OCI-LY1 (cell line): ENCODE data around the gene MVB12A.

Experiments used
- EZH2 ChIP-seq: fragments of 200-600 bp; sonication (generic), shearing (Covaris generic); IDR thresholded peaks from 2 replicates; pipeline ENCODE4 v1.8.0; 2017; ENCODE audit warnings: borderline replicate concordance, mixed run types, mild to moderate bottlenecking, antibody characterized with exemption, low read length, moderate library complexity, mixed read lengths
- TF ChIP-seq, protein P1 (sequence below): fragments of 200-600 bp; sonication (generic), shearing (Covaris generic); IDR thresholded peaks from 2 replicates; pipeline ENCODE4 v1.5.1; 2017; ENCODE audit warnings: mild to moderate bottlenecking, antibody characterized with exemption, low read length, moderate library complexity, mixed read lengths

DNA sequence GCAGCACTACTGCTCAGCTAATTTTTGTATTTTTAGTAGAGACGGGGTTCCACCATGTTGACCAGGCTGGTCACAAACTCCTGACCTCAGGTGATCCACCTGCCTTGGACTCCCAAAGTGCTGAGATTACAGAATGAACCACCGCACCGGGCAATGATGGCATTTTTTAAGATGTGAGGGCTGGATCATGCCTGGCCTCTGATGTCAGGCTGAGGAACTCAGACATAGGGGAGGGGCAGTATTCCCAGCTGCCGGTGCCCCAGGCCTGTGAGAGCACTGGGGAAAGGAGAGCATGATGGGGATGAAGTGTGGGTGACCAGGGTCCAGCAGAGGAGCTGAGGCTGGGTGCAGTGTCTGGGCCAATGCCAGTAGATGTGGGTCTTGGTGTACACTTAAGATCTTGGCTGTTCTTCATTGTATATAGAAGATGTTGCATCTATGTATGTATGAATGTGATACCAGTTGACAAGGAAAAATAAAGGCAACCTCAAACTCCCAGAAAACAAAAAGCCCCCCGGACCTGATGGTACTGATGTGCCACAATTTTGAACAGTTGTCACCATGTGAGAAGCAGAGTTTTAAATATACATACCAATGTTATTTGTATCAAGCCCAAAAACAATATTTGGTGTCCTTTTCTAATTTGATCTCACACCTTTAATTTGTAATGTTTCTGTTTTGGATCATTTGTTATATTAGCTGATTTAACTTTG, 39.3 kb upstream of the MVB12A start:
- TF ChIP-seq, protein P1, sequence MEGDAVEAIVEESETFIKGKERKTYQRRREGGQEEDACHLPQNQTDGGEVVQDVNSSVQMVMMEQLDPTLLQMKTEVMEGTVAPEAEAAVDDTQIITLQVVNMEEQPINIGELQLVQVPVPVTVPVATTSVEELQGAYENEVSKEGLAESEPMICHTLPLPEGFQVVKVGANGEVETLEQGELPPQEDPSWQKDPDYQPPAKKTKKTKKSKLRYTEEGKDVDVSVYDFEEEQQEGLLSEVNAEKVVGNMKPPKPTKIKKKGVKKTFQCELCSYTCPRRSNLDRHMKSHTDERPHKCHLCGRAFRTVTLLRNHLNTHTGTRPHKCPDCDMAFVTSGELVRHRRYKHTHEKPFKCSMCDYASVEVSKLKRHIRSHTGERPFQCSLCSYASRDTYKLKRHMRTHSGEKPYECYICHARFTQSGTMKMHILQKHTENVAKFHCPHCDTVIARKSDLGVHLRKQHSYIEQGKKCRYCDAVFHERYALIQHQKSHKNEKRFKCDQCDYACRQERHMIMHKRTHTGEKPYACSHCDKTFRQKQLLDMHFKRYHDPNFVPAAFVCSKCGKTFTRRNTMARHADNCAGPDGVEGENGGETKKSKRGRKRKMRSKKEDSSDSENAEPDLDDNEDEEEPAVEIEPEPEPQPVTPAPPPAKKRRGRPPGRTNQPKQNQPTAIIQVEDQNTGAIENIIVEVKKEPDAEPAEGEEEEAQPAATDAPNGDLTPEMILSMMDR = no peak
- no peak for TF ChIP-seq EZH2
